Panc1 (cell line): Measurements from ENCODE around the gene PLEKHM2. TPM values are rescaled to one million over a fixed set of nuclear protein-coding genes. Genes with fewer than 3 reads are reported as not detected.

Experiments used
- ATAC-seq: fragments of 200-7000 bp; cut with Tn5 transposase; 2 replicates; pipeline ENCODE4 v1.9.1; 2020; ENCODE audit warnings: mild to moderate bottlenecking, moderate library complexity
- BruUV-seq: library from RNA; stranded (reverse); fragments of 400-500 nt; replicated peaks from 2 replicates; lab custom pipeline; 2021; lab: Mats Ljungman, UMichigan
- CTCF ChIA-PET: fragments of 300-600 bp; sonication (Branson Sonifier 250); formaldehyde crosslinking; loops from one replicate; lab custom pipeline; 2022; ENCODE audit warnings: antibody characterized with exemption; lab: Charles Lee
- POLR2A ChIA-PET: fragments of 300-600 bp; sonication (Branson Sonifier 250); formaldehyde crosslinking; loops from one replicate; lab custom pipeline; 2022; ENCODE audit warnings: antibody characterized with exemption; lab: Charles Lee
- DNase-seq: peaks from one replicate; pipeline ENCODE4 v3.0.0-alpha.2; 2010; ENCODE audit warnings: low read depth, low spot score
- H3K27ac ChIP-seq: 2 replicates; pipeline ENCODE4 v1.5.1; 2011; ENCODE audit warnings: mild to moderate bottlenecking, low read length, inconsistent platforms
- H3K27me3 ChIP-seq: fragments of 200-500 bp; sonication (Bioruptor generic); 2 replicates; pipeline ENCODE4 v1.6.0; 2014; ENCODE audit warnings: low read length, inconsistent platforms; ENCODE audit not compliant: control insufficient read depth, insufficient read depth
- H3K36me3 ChIP-seq: fragments of 200-500 bp; sonication (Bioruptor generic); 2 replicates; pipeline ENCODE4 v1.5.1; 2014; ENCODE audit warnings: inconsistent platforms, mild to moderate bottlenecking, low read length, moderate library complexity; ENCODE audit not compliant: control insufficient read depth, insufficient read depth
- H3K4me1 ChIP-seq: 2 replicates; pipeline ENCODE4 v1.5.1; 2011; ENCODE audit warnings: inconsistent platforms, mild to moderate bottlenecking, low read length, moderate library complexity; ENCODE audit not compliant: control insufficient read depth, insufficient read depth
- H3K4me3 ChIP-seq, 2 experiments: 2 replicates each; pipeline ENCODE4 v1.5.1; 2011 to 2012; ENCODE audit warnings: low read depth in 2 of 2, low read length in 2 of 2, mild to moderate bottlenecking in 2 of 2, inconsistent platforms in 1 of 2, moderate library complexity in 1 of 2
- H3K9me3 ChIP-seq: fragments of 200-500 bp; sonication (Bioruptor generic); 2 replicates; pipeline ENCODE4 v1.5.1; 2014; ENCODE audit warnings: low read depth, mild to moderate bottlenecking, inconsistent platforms, low read length, moderate library complexity; ENCODE audit not compliant: control insufficient read depth, insufficient read depth
- CTCF ChIP-seq: fragments of 450-650 bp; IDR thresholded peaks from 2 replicates; pipeline ENCODE4 v1.5.1; 2017; ENCODE audit warnings: mild to moderate bottlenecking
- POLR2AphosphoS5 ChIP-seq: IDR thresholded peaks from 2 replicates; pipeline ENCODE4 v1.6.1; 2012; ENCODE audit warnings: mild to moderate bottlenecking, low read depth, low read length, moderate library complexity
- REST ChIP-seq, 2 experiments: IDR thresholded peaks; 2 replicates each; pipeline ENCODE4 v1.6.1; 2011 to 2012; ENCODE audit warnings: low read depth in 2 of 2, control low read depth in 1 of 2, low read length in 1 of 2, mild to moderate bottlenecking in 1 of 2, moderate library complexity in 1 of 2; ENCODE audit not compliant: insufficient read depth in 1 of 2
- SIN3A ChIP-seq: IDR thresholded peaks from 2 replicates; pipeline ENCODE4 v1.6.1; 2012; ENCODE audit warnings: low read depth, mild to moderate bottlenecking, low read length, moderate library complexity, borderline replicate concordance; ENCODE audit not compliant: insufficient read depth
- TCF7L2 ChIP-seq: IDR thresholded peaks from 2 replicates; pipeline ENCODE4 v1.6.1; 2011; ENCODE audit warnings: mild to moderate bottlenecking, low read depth, low read length, inconsistent platforms
- in situ Hi-C: cut with HindIII; loops from 2 replicates; pipeline ENCODE4 v1.10.0; 2016; ENCODE audit warnings: low sequenced_read_pairs, low pct_unique_long_range_greater_than_20kb
- intact Hi-C: fragments of 100-400 bp; cut with micrococcal nuclease; formaldehyde crosslinking; loops from one replicate; pipeline ENCODE4 v1.10.0; 2022; ENCODE audit not compliant: unreplicated experiment
- total RNA-seq: library from RNA; stranded (reverse); gene quantifications from one replicate; pipeline ENCODE4 v1.2.1, GENCODE V29; 2021; ENCODE audit not compliant: unreplicated experiment

Gene PLEKHM2
- total RNA-seq, 1 experiment from 2014 or later = 54.6 TPM

DNA sequence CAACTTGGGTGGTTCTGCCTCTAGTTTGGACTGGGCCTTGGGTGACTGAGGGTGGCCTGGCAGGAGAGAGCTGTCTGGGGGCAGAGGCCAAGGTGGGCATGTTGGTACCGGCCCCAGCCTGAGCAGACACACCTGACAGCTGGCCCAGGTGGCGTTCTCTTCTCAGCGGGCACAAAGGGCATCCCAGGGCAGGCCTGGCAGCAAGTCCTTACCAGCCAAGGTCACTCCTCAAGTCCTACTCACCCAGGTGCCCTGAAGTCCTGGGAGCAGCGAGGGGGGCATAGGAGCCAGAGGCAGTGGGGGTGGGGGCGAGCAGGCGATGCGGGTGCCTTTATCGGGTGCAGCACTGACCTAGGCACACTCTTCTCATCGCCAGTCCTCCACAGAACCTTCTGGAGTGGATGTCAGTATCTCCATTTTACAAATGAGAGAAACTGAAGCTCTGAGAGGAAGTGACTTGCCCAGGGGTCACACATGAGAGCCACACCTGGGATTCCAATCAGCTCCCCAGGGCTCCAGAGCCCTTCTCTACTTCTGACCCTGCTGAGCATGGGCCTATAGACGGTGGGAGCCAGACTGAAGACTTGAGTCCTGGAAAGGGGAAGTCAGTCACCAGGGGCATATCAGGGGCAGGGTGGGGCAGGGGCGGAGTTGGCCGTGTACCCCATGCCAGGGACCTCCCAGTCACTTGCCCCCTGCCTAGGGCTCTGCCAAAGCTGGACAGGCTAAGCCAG, 51.4 kb downstream of the PLEKHM2 start:
- no peak for DNase-seq
- intact Hi-C loops = no loop called here
- CTCF ChIA-PET = no interaction called here

More for the DNA sequence above, 51.4 kb downstream of the PLEKHM2 start:
- TF ChIP-seq TCF7L2 (no peak), SIN3A (no peak), POLR2AphosphoS5 (no peak), CTCF (no peak), REST (IDR thresholded peaks at IDR 0.05; ENCODE audit: insufficient read depth in 1 of 2, low read depth in 2 of 2, low read length in 1 of 2) (no peak)
- Histone ChIP-seq H3K36me3 (no peaks in the 10 kb centered on the region), H3K27ac (no peak overlapping the region), H3K4me1 (no peaks in the 10 kb centered on the region; the same call in 1 of the 2 replicates), H3K27me3 (no peaks in the 10 kb centered on the region), H3K4me3 (no peak overlapping the region), H3K9me3 (no peaks in the 10 kb centered on the region)
- in situ Hi-C loops = no loop called here
- no peak for ATAC-seq
- BruUV-seq = no TSS peak
- POLR2A ChIA-PET = interaction anchor here (0.7 kb wide), 1 partner anchor 92 kb away, joined by 12 read pairs; no protein-coding TSS in a partner anchor
